ENCODE measurements around the gene COL25A1.
"Not testable (repeated sequence)": the region's sequence is repeated elsewhere in the genome, so short reads cannot be mapped to it uniquely, and the experiment has no call there.

The COL25A1 gene

GRCh38 chr4:109114501-109114900 lies 188.0 kb downstream of the COL25A1 start:
- no peak for DNase-seq

GRCh38 chr4:109113521-109113920 lies 188.9 kb downstream of the COL25A1 start:
- DNase-seq: no peak

- DNase-seq: no peak
Measured at GRCh38 chr4:109111031-109111430, 191.4 kb downstream of the COL25A1 start.

GRCh38 chr4:109108215-109108614 lies 194.2 kb downstream of the COL25A1 start:
- not testable (repeated sequence) for DNase-seq

GRCh38 chr4:109094056-109094455 lies 208.4 kb downstream of the COL25A1 start:
- no peak for DNase-seq

- no peak for DNase-seq
Measured at GRCh38 chr4:109091727-109092409, 210.6 kb downstream of the COL25A1 start.

- DNase-seq: no peak
Measured at GRCh38 chr4:109083911-109084310, 218.5 kb downstream of the COL25A1 start.

GRCh38 chr4:109079731-109080130 lies 222.7 kb downstream of the COL25A1 start:
- DNase-seq: no peak

GRCh38 chr4:109079201-109079600 lies 223.3 kb downstream of the COL25A1 start:
- DNase-seq: no peak

GRCh38 chr4:109078724-109079123 lies 223.7 kb downstream of the COL25A1 start:
- DNase-seq: no peak

GRCh38 chr4:109077505-109077904 lies 225.0 kb downstream of the COL25A1 start:
- no peak for DNase-seq

GRCh38 chr4:109076709-109077108 lies 225.7 kb downstream of the COL25A1 start:
- not testable (repeated sequence) for DNase-seq

GRCh38 chr4:109075621-109076020 lies 226.8 kb downstream of the COL25A1 start:
- DNase-seq: no peak

- no peak for DNase-seq
Measured at GRCh38 chr4:109072595-109072994, 229.9 kb downstream of the COL25A1 start.

GRCh38 chr4:109070677-109071076 lies 231.8 kb downstream of the COL25A1 start:
- not testable (repeated sequence) for DNase-seq

GRCh38 chr4:109067508-109068235 lies 234.8 kb downstream of the COL25A1 start:
- no peak for DNase-seq

- DNase-seq: no peak
Measured at GRCh38 chr4:109065006-109065405, 237.5 kb downstream of the COL25A1 start.

- no peak for DNase-seq
Measured at GRCh38 chr4:109053257-109053656, 249.2 kb downstream of the COL25A1 start.

GRCh38 chr4:109052821-109053220 lies 249.6 kb downstream of the COL25A1 start:
- no peak for DNase-seq

GRCh38 chr4:109051054-109051453 lies 251.4 kb downstream of the COL25A1 start:
- no peak for DNase-seq

- no peak for DNase-seq
Measured at GRCh38 chr4:109049926-109050325, 252.5 kb downstream of the COL25A1 start.

GRCh38 chr4:109046471-109047201 lies 255.8 kb downstream of the COL25A1 start:
- no peak for DNase-seq

- no peak for DNase-seq
Measured at GRCh38 chr4:109044431-109044830, 258.0 kb downstream of the COL25A1 start.

GRCh38 chr4:109043286-109043685 lies 259.2 kb downstream of the COL25A1 start:
- no peak for DNase-seq
